OCI-M1 (cell line): ENCODE results near the gene SUPT6H.
"Not testable (repeated sequence)": the region's sequence is repeated elsewhere in the genome, so short reads cannot be mapped to it uniquely, and the experiment has no call there.

Experiments used
- DNase-seq: peaks from one replicate; lab custom pipeline; 2025; lab: John Stamatoyannopoulos, UW

SUPT6H gene

DNA sequence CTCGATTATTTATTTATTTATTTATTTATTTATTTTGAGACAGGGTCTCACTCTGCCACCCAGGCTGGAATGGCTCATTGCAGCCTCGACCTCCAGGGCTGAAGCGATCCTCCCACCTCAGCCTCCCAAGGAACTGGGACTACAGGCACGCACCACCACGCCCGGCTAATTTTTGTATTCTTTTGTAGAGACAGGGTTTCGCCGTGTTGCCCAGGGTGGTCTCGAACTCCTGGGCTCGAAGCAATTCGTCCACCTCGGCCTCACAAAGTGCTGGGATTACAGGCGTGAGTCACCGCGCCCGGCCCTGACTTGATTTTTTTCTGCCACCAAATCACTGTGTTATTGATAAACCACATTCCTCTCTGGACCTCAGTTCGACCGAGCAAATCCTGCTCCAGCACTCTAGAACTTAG lies 57.0 kb downstream of the SUPT6H start:
- no peak for DNase-seq

DNA sequence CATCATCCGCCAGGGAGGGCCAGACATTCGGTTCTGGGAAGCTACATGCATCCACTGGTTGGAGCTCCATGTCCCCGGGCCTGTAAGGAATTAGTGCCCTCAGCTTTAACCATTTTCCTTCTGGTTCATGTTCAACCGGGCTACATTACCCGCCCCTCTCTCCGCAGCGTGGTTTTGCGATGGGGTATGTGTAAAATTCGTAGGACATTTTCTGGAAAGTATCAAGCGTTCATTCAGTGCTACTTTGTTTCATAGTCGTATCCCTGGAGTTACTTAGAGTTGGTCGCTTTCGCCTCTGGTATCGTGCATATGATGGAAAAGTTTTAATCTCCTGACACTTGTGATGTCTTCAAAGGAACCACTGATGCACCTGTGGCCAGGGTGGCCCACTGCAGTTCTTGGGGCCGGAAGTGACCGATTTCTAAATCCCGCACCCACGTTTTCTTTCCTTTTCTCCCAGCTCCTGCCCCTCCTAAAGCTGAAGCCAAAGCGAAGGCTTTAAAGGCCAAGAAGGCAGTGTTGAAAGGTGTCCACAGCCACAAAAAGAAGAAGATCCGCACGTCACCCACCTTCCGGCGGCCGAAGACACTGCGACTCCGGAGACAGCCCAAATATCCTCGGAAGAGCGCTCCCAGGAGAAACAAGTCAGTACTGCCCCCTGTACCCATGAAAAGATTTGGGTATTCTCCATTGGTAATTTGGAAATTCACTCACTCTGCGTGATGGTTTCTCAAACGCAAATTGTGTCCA lies 58.4 kb downstream of the SUPT6H start:
- DNase-seq = peak; percentile 55

DNA sequence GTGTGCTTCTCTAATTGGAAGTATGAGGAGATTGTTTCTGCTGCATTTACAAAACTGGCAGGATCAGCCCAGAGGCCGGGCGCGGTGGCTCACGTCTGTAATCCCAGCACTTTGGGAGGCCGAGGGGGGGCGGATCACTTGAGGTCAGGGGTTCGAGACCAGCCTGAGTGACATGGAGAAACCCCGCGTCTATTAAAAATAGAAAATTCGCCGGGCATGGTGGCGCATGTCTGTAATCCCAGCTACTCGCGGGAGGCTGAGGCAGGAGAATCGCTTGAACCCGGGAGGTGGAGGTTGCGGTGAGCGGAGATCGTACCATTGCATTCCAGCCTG lies 59.0 kb downstream of the SUPT6H start:
- not testable (repeated sequence) for DNase-seq

DNA sequence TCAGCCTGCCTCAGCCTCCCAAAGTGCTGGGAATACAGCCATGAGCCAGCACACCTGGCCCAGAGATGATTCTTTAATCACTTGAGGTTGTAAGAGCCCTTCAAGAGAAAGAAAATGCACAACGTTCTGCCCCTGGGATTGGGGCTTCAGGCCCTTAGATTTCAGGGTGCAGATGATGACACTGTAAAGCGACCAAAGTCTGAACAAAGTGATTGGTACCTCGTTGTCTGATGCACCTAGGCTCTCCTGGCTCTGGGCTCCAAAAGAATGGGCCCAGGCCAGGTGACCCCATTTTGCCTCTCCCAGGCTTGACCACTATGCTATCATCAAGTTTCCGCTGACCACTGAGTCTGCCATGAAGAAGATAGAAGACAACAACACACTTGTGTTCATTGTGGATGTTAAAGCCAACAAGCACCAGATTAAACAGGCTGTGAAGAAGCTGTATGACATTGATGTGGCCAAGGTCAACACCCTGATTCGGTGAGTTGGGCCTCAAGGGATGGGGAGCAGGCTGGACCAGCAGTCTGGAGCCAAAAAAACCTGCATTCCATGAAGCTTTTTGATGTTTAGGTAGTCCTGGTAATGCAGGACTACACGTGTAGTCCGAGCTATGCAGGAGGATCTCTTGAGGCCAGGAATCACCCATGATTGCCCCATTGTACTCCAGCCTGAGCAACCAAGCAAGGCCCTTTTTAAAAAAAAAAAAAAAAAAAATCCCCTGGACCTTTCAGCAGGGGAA lies 60.6 kb downstream of the SUPT6H start:
- DNase-seq = no peak

DNA sequence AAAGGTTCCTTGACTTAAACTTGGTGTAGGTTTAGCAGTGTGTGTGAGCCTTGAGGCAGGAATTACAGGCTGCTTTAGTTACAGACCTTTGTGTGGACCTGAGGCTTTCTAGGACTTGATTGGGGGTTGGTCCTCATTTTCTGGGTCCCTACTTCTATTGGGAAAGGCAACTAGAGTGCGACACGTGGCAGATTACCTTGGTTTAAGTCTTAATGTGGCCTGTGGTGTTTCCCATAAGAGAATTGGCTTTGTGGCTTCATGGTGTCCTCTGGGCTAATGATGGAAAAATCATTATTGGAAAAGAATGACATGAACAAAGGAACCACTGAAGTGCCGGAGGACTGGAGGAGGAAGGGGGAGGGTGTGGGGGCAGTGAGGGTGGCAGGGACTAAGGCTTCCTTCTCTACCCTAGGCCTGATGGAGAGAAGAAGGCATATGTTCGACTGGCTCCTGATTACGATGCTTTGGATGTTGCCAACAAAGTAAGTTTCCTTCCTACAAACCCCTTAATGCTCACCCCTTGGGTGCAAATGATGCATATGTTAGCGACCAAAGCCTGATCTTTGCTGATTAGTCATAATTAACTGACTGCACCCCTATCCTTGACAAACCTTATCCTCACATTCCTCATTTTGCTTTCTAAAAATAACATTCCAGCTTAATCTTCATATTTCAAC lies 61.3 kb downstream of the SUPT6H start:
- DNase-seq = no peak

DNA sequence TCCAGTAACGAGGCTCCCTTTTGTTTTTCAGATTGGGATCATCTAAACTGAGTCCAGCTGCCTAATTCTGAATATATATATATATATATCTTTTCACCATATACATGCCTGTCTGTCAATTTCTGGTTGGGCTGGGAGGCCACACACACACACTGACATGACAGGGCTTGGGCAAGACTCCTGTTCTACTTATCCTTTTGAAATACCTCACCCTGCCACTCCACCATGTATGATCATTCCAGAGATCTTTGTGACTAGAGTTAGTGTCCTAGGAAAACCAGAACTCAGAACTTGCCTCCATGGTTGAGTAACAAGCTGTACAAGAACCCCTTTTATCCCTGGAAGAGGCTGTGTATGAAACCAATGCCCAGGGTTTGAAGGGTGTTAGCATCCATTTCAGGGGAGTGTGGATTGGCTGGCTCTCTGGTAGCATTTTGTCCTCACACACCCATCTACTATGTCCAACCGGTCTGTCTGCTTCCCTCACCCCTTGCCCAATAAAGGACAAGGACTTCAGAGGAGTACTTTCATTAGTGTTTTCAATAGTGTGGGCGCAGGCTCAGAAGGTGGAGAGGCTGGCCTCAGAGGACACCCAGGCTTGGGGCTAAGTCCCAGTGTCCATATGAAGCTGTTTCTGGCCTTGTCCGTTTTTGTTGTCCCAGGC lies 62.0 kb downstream of the SUPT6H start:
- DNase-seq = not testable (repeated sequence)

DNA sequence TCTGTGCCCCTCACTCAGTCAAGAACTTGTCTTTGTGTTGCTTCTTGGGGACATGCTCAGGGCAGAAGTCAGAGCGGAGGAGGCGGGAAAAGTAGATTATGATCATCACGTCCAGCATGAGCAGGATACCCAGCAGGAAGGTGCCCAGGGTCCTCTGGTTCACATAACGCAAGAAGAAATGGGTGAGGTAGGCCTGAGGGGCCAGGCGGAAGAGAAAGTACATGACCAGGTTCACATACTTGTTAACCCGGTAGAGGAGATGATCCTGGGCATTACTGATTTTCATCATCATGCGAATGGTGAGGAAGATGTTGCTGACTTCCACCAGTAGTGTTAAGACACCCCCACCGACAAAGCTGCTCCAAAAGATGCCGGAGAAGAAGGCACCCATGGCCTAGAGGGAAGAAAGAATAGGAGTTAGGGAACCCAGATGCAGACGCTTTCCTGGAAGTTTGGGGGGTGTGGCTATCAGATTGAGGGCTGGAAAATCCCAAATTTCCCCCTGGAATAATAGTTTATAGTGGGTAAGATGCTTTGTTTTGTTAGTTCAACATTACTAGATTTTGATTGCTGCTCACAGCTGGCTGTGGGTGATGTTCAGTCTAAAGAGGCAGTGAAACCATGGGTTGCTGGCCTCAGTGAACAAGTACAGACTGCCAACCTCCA lies 62.6 kb downstream of the SUPT6H start:
- DNase-seq = peak; percentile 68

DNA sequence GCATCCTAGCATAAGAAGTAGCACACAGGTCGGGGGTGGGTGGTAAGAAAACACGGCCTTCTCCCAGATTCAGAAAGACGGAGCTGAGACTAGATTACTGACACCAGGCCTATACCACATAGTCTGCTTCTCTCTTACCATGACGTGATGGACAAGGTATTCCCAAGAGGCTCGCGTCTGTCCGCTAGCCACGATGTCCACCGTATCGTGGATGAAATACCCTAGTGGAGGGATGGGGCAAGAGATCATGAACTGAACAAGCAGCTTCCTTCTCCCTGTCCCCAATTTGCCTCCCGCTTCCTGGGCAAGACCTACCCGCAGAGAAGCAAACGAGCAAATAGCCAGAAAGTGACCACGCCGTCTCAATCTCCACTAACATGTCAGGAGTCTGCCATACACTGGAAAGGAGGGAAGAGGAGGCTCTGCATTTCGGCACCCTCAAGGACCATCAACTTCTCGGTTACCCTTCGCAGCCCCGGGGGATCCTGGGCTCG lies 63.2 kb downstream of the SUPT6H start:
- DNase-seq = peak; percentile 87

DNA sequence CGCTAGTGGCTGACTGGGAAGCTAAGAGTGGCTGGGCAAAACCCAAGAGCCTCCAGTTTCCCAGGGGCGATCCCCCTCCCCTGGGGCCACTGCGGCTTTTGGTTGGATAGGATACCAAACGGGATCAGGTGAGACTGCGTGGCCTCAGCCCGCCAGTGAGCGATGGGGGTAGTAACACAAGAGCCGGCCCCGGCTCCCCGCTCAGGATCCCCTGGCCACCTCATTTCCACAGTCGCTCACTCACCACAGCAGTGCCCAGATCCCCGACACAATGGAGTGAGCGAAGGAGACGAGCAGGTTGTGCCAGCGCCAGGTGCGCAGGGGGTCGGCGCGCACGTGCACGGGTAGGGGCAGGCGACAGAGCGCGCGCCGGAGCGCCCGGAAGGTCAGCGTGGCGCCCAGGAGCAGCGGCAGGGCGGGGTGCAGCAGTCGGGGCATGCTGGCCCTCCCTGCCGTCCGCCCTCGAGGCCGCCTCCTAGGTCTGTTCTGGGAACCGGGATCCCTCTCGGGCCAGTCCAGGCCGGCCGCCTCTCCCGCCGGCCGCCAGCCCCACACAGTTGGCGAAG lies 63.7 kb downstream of the SUPT6H start:
- peak; percentile 90 for DNase-seq

DNA sequence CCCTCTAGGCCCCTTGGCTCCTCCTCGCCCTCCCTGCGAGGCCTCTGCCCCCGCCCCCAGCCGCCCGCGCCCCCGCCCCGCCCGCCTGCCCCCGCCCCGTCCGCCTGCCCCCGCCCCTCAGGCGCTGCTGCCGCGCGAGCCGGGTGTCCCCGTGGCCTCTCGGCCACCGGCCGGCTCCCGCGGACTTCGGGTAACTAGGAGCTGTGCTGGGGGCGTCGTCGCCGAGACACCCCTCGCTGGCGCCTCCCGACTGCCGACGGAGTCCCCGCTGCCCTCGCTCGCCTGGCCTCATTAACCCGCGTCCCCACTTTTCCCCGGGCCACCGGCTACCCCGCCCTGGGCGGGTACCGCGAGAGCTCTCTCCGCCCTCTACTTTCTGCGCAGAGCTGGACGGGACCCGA lies 64.2 kb downstream of the SUPT6H start, which contains the start of gene TLCD1:
Gene TLCD1 (minus strand): TSS at position 8 of the 401 bp plus-strand sequence. CDS start 136 bp downstream, outside the sequence.
- peak; percentile 90 for DNase-seq

DNA sequence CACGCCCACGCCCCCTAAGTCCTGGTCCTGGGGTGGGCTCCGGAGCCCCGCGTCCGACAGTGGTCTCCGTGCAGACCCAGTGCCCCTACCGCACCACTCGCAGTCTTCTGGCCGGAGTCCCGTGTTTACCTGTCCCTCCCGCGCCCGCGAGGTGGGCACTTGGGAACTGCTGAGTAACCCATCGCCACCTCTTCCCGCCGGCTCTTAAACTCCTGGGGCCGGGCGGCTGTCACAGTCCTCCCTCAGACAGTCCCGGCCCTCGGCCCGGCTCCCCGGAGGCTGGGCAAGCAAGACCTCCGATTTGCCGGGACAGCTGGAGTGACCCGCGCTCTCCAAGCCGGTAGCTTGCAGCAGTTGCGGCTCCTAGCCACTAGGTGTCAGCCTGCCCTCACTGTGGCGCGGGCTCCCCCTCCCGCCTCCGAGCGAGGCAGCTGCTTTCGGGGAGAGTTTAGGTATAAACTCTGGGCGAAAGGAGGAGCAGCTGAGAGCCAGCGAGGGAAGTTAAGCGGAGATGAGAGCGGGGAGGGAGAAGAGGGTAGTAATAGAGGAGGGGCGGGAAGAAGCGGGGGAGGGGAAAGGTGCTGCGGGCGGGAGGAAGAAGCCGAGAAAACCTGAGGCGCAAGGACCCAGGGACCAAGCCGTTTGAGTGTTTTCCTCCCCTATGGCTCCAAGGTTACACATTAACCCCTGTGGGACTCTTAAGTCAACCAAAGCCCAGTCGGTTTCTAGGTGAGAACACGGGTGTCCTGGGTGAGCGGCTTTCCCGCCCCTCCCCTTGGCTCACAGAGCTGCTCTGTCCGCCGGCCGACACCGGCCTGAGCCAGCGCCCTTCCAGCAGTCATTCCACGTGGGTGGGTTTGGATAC lies 64.9 kb downstream of the SUPT6H start:
- DNase-seq = peak; percentile 99

DNA sequence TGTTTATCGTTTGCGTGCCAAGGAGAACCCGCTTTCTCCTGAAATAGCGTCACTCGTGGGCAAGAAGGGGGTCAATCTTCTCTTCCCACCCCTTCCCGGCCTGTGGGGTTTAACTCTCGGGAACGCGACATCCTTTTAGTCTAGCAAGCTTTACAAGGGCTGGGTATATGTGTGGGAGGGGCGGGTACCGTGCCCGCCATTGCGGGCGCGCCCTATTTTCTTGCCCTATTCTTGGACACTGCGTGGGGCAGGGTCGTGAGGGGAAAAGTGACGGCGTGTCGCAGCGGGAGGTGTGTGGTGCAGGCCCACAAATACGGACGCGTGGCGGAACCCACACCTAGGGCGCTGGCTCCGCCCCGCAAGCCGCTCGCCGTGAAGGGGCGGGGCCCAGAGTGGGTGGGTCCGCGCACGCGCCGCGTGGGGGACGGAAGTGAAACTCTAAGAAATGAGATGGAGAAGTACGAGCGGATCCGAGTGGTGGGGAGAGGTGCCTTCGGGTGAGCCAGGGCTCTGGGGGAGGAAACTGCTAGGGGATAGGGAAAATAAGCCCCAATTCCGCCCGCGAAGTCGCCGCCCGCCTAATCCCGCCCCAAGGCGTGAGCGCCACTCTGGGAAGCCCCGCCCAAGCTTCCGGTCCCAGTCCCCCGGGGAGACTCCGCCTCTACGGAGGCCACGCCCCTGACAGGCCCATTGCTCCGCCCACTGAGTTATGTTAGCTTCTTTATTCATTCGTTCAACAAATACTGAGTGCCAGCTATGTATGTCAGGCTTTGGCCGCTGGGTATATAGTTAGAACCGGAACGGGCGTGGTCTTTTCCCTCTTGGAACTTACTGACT lies 66.6 kb downstream of the SUPT6H start, which contains the start of gene NEK8:
Gene NEK8 (plus strand): TSS at position 425 of the 837 bp plus-strand sequence. CDS start 26 bp downstream, at position 451.
- DNase-seq = peak; percentile 99

DNA sequence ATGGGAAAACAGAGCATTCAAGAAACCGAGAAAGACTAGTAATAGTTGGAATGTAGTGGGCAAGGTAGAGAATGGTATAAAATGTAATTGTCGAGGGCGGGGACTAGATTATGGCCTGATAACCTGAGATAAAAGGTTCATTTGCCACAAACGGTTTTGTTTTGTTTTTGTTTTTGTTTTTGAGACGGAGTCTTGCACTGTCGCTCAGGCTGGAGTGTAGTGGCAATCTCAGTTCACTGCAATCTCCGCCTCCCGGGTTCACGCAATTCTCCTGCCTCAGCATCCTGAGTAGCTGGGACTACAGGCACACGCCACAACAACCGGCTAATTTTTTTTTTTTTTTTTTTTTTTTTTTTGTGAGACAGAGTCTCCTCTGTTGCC lies 67.9 kb downstream of the SUPT6H start:
- DNase-seq = no peak

DNA sequence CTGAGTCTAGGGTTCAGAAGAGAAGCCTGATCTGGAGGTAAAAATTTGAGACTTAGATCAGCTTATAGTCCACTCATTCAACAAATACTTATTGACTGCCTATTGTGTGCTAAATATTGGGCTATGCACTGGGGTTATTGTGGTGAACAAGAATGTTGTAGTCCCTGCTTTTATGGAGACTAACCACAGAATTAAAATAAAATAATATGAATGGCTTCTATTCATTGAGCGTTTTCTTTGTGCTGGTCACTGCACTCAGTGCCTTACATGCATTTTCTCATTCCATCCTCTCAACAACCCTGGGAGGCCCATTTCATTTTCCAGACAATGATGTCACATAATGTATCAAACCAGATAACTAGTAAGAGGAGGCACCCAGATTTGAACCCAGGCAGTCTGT lies 71.3 kb downstream of the SUPT6H start:
- no peak for DNase-seq

DNA sequence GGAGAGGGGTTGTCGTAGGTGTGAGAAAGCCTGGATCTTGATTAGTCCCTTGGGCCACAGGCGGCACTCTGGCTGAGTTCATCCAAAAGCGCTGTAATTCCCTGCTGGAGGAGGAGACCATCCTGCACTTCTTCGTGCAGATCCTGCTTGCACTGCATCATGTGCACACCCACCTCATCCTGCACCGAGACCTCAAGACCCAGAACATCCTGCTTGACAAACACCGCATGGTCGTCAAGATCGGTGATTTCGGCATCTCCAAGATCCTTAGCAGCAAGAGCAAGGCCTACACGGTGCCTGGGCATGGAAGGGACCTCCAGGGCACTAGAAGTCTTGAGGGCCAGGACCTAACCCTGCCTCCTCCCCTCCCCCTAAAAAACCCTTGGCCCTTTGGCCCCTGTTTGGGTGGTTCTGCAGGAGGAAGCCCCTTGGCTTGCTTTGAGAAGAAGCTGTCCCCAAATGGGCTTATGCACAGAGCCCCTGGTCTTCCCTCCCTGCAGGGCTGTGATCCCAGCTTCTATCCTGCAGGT lies 72.8 kb downstream of the SUPT6H start:
- DNase-seq = no peak

DNA sequence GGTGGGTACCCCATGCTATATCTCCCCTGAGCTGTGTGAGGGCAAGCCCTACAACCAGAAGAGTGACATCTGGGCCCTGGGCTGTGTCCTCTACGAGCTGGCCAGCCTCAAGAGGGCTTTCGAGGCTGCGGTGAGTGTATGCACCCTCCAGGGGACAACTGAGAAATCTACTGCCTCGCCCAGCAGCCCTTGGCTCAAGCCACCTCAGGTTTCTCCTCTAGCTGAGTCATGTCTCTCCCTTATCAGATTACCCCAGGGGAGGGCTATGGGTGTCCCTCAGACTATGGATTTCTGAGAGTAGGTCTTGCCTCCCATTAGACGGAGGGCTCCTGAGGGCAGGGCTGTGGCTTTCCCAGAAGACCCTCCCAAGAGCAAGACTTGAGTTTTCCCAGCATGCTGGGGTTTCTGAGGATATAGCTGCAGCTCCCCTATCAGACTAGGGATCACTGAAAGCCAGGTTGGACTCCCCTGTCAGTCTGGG lies 73.3 kb downstream of the SUPT6H start:
- peak; percentile 92 for DNase-seq

DNA sequence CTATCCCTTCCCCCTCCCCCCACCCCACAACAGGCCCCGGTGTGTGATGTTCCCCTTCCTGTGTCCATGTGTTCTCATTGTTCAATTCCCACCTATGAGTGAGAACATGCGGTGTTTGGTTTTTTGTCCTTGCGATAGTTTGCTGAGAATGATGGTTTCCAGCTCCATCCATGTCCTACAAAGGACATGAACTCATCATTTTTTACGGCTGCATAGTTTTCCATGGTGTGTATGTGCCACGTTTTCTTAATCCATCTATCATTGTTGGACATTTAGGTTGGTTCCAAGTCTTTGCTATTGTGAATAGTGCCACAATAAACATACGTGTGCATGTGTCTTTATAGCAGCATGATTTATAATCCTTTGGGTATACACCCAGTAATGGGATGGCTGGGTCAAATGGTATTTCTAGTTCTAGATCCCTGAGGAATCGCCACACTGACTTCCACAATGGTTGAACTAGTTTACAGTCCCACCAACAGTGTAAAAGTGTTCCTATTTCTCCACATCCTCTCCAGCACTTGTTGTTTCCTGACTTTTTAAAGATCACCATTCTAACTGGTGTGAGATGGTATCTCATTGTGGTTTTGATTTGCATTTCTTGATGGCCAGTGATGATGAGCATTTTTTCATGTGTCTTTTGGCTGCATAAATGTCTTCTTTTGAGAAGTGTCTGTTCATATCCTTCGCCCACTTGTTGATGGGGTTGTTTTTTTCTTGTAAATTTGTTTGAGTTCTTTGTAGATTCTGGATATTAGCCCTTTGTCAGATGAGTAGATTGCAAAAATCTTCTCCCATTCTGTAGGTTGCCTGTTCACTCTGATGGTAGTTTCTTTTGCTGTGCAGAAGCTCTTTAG lies 74.1 kb downstream of the SUPT6H start:
- DNase-seq = not testable (repeated sequence)

DNA sequence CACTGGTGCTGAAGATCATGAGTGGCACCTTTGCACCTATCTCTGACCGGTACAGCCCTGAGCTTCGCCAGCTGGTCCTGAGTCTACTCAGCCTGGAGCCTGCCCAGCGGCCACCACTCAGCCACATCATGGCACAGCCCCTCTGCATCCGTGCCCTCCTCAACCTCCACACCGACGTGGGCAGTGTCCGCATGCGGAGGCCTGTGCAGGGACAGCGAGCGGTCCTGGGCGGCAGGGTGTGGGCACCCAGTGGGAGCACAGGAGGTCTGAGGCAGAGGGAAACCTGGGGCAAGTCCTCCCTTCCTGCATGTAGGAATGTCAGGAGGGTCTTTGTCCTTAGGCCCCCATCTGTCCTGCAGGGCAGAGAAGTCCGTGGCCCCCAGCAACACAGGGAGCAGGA lies 75.3 kb downstream of the SUPT6H start:
- no peak for DNase-seq
